PC-9 (cell line): Measurements from ENCODE around the gene PRKACG. TPM values are rescaled to one million over a fixed set of nuclear protein-coding genes. Genes with fewer than 3 reads are reported as not detected.

Source experiments
- Bru-seq: library from RNA; stranded (reverse); fragments of 400-500 nt; gene quantifications from one replicate; lab custom pipeline; 2021; lab: Mats Ljungman, UMichigan
- BruChase-seq, 2 experiments: library from RNA; stranded (reverse); fragments of 400-500 nt; gene quantifications; one replicate each; lab custom pipeline; 2021; lab: Mats Ljungman, UMichigan
- BruUV-seq: library from RNA; stranded (reverse); fragments of 400-500 nt; replicated peaks from 2 replicates; lab custom pipeline; 2021; lab: Mats Ljungman, UMichigan
- CTCF ChIA-PET: fragments of 300-600 bp; sonication (Branson Sonifier 250); formaldehyde crosslinking; loops from one replicate; lab custom pipeline; 2022; ENCODE audit warnings: antibody characterized with exemption; lab: Charles Lee
- POLR2A ChIA-PET: fragments of 300-600 bp; sonication (Branson Sonifier 250); formaldehyde crosslinking; loops from one replicate; lab custom pipeline; 2022; ENCODE audit warnings: antibody characterized with exemption; ENCODE audit not compliant: unreplicated experiment; lab: Charles Lee
- DNase-seq, 2 experiments: peaks; one replicate each; pipeline versions ENCODE4 v3.0.0 to v3.0.0-alpha.2; 2015 to 2022; ENCODE audit warnings: mixed read lengths in 1 of 2
- H2AFZ ChIP-seq: fragments of 200-600 bp; sonication (generic); 2 replicates; pipeline ENCODE4 v1.8.1; 2017; ENCODE audit warnings: antibody characterized with exemption
- H3F3A ChIP-seq: fragments of 200-600 bp; sonication (generic); 2 replicates; pipeline ENCODE4 v1.8.1; 2017; ENCODE audit warnings: antibody characterized with exemption, mild to moderate bottlenecking, low read depth; ENCODE audit not compliant: insufficient read depth
- H3K27ac ChIP-seq: fragments of 200-600 bp; sonication (generic); 2 replicates; pipeline ENCODE4 v1.6.1; 2016; ENCODE audit warnings: mixed run types
- H3K27me3 ChIP-seq: fragments of 200-600 bp; sonication (generic); 2 replicates; pipeline ENCODE4 v1.6.1; 2016; ENCODE audit warnings: low read depth, mixed run types; ENCODE audit not compliant: insufficient read depth
- H3K36me3 ChIP-seq: fragments of 200-600 bp; sonication (generic); 2 replicates; pipeline ENCODE4 v1.6.1; 2016; ENCODE audit warnings: low read depth, mixed run types
- H3K4me1 ChIP-seq: fragments of 200-600 bp; sonication (generic); replicated peaks from 2 replicates; pipeline ENCODE4 v1.6.1; 2016; ENCODE audit warnings: mixed run types; ENCODE audit not compliant: insufficient read depth
- H3K4me2 ChIP-seq: fragments of 200-600 bp; sonication (generic); 2 replicates; pipeline ENCODE4 v1.6.1; 2017; ENCODE audit warnings: mixed run types
- H3K4me3 ChIP-seq: fragments of 200-600 bp; sonication (generic); 2 replicates; pipeline ENCODE4 v1.6.1; 2016; ENCODE audit warnings: mixed run types
- H3K79me2 ChIP-seq: fragments of 200-600 bp; sonication (generic); 2 replicates; pipeline ENCODE4 v1.6.1; 2017; ENCODE audit warnings: low read depth, mixed run types
- H3K9me2 ChIP-seq: fragments of 200-600 bp; sonication (generic); 2 replicates; pipeline ENCODE4 v1.8.1; 2017; ENCODE audit warnings: mild to moderate bottlenecking; ENCODE audit not compliant: insufficient read depth
- H3K9me3 ChIP-seq: fragments of 200-600 bp; sonication (generic); 2 replicates; pipeline ENCODE4 v1.8.1; 2016; ENCODE audit warnings: low read depth; ENCODE audit not compliant: insufficient read depth
- H4K20me1 ChIP-seq: fragments of 200-600 bp; sonication (generic); 2 replicates; pipeline ENCODE4 v1.8.1; 2017; ENCODE audit not compliant: insufficient read depth
- CTCF ChIP-seq: fragments of 200-600 bp; sonication (generic); conservative IDR thresholded peaks from 2 replicates; pipeline ENCODE4 v1.6.1; 2017; ENCODE audit warnings: mixed run types, antibody characterized with exemption, mild to moderate bottlenecking, moderate library complexity
- EZH2 ChIP-seq: fragments of 200-600 bp; sonication (generic); IDR thresholded peaks from 2 replicates; pipeline ENCODE4 v1.8.0; 2017; ENCODE audit warnings: antibody characterized with exemption, low read depth
- intact Hi-C: fragments of 100-400 bp; cut with micrococcal nuclease; formaldehyde crosslinking; loops from one replicate; pipeline ENCODE4 v1.10.0; 2022; ENCODE audit not compliant: unreplicated experiment
- long read RNA-seq: library from polyadenylated mRNA; stranded (forward); transcript quantifications from one replicate; pipeline ENCODE4 v2.0.0, GENCODE V29; 2022
- total RNA-seq: library from RNA; stranded (reverse); gene quantifications from 2 replicates; pipeline ENCODE4 v1.2.3, GENCODE V29; 2021

Gene PRKACG
- not detected in 2 replicates for total RNA-seq
- not detected for Bru-seq, nascent RNA
- not detected for BruChase-seq, experiment 1, labeled RNA remaining after a 2-hour chase
- not detected for BruChase-seq, experiment 2, labeled RNA remaining after a 6-hour chase
- long read RNA-seq, result 0 reads

- ChIA-PET CTCF (no interaction called here), POLR2A (no interaction called here)
- Histone ChIP-seq H3K4me2 (no peak within 1 kb of the TSS), H3K9me2 (no peaks in the 10 kb centered on the region), H3K9me3 (no peaks in the 10 kb centered on the region), H3K4me3 (no peak within 1 kb of the TSS), H3K27me3 (peaks cover 74% of the 10 kb centered on the region), H2AFZ (no peak within 1 kb of the TSS), H4K20me1 (no peaks in the 10 kb centered on the region), H3K79me2 (no peaks in the 10 kb centered on the region), H3K4me1 (no peaks in the 10 kb centered on the region), H3F3A (no peaks in the 10 kb centered on the region), H3K27ac (no peak within 1 kb of the TSS), H3K36me3 (no peaks in the 10 kb centered on the region)
- TF ChIP-seq EZH2 (no peak), CTCF (no peak)
- intact Hi-C loops, result no loop called here
- DNase-seq, result no peak
- BruUV-seq, result no TSS peak
These were observed at the start of gene PRKACG for GRCh38 chr9:69014013-69014412. Gene PRKACG (minus strand): TSS chr9:69014113. CDS start chr9:69014092, 21 bp downstream.

- no peaks in the 10 kb centered on the region for H3K9me3 ChIP-seq
- H3K4me1 ChIP-seq, result no peaks in the 10 kb centered on the region
- no peak overlapping the region for H2AFZ ChIP-seq
- no TSS peak for BruUV-seq
- no peaks in the 10 kb centered on the region for H3K27me3 ChIP-seq
- no peaks in the 10 kb centered on the region for H3K79me2 ChIP-seq
- no peak for DNase-seq
- no peak overlapping the region for H3K27ac ChIP-seq
- H4K20me1 ChIP-seq, result no peaks in the 10 kb centered on the region
- TF ChIP-seq EZH2 (no peak), CTCF (no peak)
- 0 out of 2 replicates have a peak, but pooled peaks cover 3% of the 10 kb centered on the region for H3K36me3 ChIP-seq
- H3F3A ChIP-seq, result no peaks in the 10 kb centered on the region
- ChIA-PET CTCF (no interaction called here), POLR2A (no interaction called here)
- no peaks in the 10 kb centered on the region for H3K9me2 ChIP-seq
- no peak overlapping the region for H3K4me3 ChIP-seq
- intact Hi-C loops, result no loop called here
- no peak overlapping the region for H3K4me2 ChIP-seq
These were observed 48.3 kb upstream of the PRKACG start for GRCh38 chr9:69062195-69062594.

- intact Hi-C loops, result no loop called here
- Histone ChIP-seq H3K4me1 (no peaks in the 10 kb centered on the region), H4K20me1 (no peaks in the 10 kb centered on the region), H3K9me3 (no peaks in the 10 kb centered on the region), H3K27ac (no peak overlapping the region), H3K36me3 (0 out of 2 replicates have a peak, but pooled peaks cover 3% of the 10 kb centered on the region), H3K9me2 (no peaks in the 10 kb centered on the region), H3K4me3 (no peak overlapping the region), H3K79me2 (no peaks in the 10 kb centered on the region), H3K27me3 (no peaks in the 10 kb centered on the region), H3F3A (no peaks in the 10 kb centered on the region), H2AFZ (no peak overlapping the region), H3K4me2 (no peak overlapping the region)
- ChIA-PET CTCF (no interaction called here), POLR2A (no interaction called here)
- no TSS peak for BruUV-seq
- DNase-seq, result no peak
- TF ChIP-seq EZH2, result no peak
- no peak for TF ChIP-seq CTCF
These were observed 46.9 kb upstream of the PRKACG start for GRCh38 chr9:69060766-69061165.
